Chondrocyte (in vitro differentiated cells): ENCODE measurements around the gene NPR1. TPM values are rescaled to one million over a fixed set of nuclear protein-coding genes. Genes with fewer than 3 reads are reported as not detected.
"Not testable (repeated sequence)": the region's sequence is repeated elsewhere in the genome, so short reads cannot be mapped to it uniquely, and the experiment has no call there.

Experiments used
- DNase-seq: peaks from one replicate; pipeline ENCODE4 v3.0.0; 2021; ENCODE audit warnings: mixed read lengths, low spot score
- H3K27ac Mint-ChIP-seq: one replicate; pipeline ENCODE4 v1.8.0; 2021; ENCODE audit warnings: mild to moderate bottlenecking, moderate library complexity, mixed read lengths; ENCODE audit not compliant: unreplicated experiment
- H3K27me3 Mint-ChIP-seq: 2 replicates; pipeline ENCODE4 v1.8.0; 2021; ENCODE audit warnings: low read depth, mixed read lengths
- H3K36me3 Mint-ChIP-seq: 2 replicates; pipeline ENCODE4 v1.8.0; 2021; ENCODE audit warnings: low read depth, mixed read lengths
- H3K4me1 Mint-ChIP-seq: 2 replicates; pipeline ENCODE4 v1.8.0; 2021; ENCODE audit warnings: low read depth, mild to moderate bottlenecking, mixed read lengths
- H3K4me3 Mint-ChIP-seq: one replicate; pipeline ENCODE4 v1.8.0; 2021; ENCODE audit warnings: mild to moderate bottlenecking, moderate library complexity, mixed read lengths; ENCODE audit not compliant: unreplicated experiment
- H3K9me3 Mint-ChIP-seq: 2 replicates; pipeline ENCODE4 v1.8.0; 2021; ENCODE audit warnings: low read depth, mixed read lengths
- total RNA-seq: library from RNA; stranded (reverse); gene quantifications from 3 replicates; pipeline ENCODE4 v1.2.1, GENCODE V29; 2021
- TF ChIP-seq, protein P1 (sequence below): fragments of 200-600 bp; sonication (generic); IDR thresholded peaks from 2 replicates; pipeline ENCODE4 v1.5.0; 2021; ENCODE audit warnings: antibody characterized with exemption, mild to moderate bottlenecking, moderate library complexity

Gene NPR1
- total RNA-seq, 1 donor from 2014 or later, result 0.27 TPM

- TF ChIP-seq, protein P1, sequence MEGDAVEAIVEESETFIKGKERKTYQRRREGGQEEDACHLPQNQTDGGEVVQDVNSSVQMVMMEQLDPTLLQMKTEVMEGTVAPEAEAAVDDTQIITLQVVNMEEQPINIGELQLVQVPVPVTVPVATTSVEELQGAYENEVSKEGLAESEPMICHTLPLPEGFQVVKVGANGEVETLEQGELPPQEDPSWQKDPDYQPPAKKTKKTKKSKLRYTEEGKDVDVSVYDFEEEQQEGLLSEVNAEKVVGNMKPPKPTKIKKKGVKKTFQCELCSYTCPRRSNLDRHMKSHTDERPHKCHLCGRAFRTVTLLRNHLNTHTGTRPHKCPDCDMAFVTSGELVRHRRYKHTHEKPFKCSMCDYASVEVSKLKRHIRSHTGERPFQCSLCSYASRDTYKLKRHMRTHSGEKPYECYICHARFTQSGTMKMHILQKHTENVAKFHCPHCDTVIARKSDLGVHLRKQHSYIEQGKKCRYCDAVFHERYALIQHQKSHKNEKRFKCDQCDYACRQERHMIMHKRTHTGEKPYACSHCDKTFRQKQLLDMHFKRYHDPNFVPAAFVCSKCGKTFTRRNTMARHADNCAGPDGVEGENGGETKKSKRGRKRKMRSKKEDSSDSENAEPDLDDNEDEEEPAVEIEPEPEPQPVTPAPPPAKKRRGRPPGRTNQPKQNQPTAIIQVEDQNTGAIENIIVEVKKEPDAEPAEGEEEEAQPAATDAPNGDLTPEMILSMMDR, result no peak
- H3K27me3 Mint-ChIP-seq, result no peaks in the 10 kb centered on the region
- DNase-seq, result no peak
- H3K4me3 Mint-ChIP-seq, result no peak overlapping the region
- no peaks in the 10 kb centered on the region for H3K9me3 Mint-ChIP-seq
- peaks cover 5% of the 10 kb centered on the region for H3K4me1 Mint-ChIP-seq
- H3K36me3 Mint-ChIP-seq, result no peaks in the 10 kb centered on the region
- H3K27ac Mint-ChIP-seq, result no peak overlapping the region
Observed at GRCh38 chr1:153723687-153724086, 45.2 kb downstream of the NPR1 start.

GRCh38 chr1:153724634-153725033 lies 46.1 kb downstream of the NPR1 start:
- H3K4me1 Mint-ChIP-seq, result peaks cover 13% of the 10 kb centered on the region

DNA sequence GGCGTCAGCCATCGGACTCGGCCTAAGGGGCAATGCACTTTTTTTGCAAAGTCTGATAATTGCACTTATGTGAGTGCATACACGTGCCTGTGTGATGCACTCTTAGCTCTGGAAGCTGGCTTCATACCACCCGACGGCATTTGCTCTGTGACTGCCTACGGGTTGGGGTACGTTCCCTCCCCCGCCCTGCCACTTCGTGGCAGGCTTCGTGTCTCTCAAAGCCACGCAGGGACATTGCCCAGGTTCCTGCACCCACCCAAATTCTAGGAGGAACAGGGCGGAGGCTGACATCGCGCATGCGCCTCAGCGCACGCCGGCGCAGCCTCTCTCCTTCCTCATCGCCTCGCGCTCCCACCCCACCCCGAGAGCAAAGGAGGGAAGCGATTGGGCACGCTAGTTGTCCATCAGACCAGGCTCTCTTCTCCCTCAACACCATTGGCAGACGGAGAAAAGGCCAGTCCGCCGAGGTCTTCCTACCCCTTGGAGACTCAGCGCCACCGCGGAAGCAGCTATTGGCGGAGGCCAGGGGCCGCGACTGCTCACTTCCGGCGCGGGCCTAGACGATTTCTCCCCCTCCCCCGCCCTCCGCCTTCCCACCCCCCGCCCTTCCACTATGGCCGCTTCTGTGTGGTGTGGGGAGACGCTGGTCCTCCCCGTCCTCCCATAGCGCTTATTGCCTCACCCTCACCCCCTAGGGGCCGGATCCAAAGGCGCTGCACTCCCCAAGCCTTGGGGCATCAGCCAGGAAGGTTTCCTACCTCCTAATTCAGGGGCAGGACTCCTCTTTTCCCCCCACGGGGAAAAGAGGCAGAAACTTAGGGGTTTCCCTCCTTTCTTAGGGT lies 49.2 kb downstream of the NPR1 start, which contains the start of gene INTS3:
TSS of gene INTS3 (plus strand) at position 588 of the 842 bp plus-strand sequence. CDS start 585 bp downstream, outside the sequence.
- Mint-ChIP-seq H3K4me1 (peaks cover 29% of the 10 kb centered on the region), H3K27ac (peak within 1 kb of the TSS; percentile 94), H3K36me3 (peaks cover 1% of the 10 kb centered on the region), H3K27me3 (no peaks in the 10 kb centered on the region), H3K4me3 (peak within 1 kb of the TSS; percentile 92), H3K9me3 (no peaks in the 10 kb centered on the region)
- TF ChIP-seq, protein P1, result peak; percentile 29
- DNase-seq, result peak; percentile 100

More at GRCh38 chr1:153724634-153725033, 46.1 kb downstream of the NPR1 start:
- not testable (repeated sequence) for H3K27me3 Mint-ChIP-seq, H3K4me3 Mint-ChIP-seq, DNase-seq, H3K36me3 Mint-ChIP-seq, H3K9me3 Mint-ChIP-seq, H3K27ac Mint-ChIP-seq

DNA sequence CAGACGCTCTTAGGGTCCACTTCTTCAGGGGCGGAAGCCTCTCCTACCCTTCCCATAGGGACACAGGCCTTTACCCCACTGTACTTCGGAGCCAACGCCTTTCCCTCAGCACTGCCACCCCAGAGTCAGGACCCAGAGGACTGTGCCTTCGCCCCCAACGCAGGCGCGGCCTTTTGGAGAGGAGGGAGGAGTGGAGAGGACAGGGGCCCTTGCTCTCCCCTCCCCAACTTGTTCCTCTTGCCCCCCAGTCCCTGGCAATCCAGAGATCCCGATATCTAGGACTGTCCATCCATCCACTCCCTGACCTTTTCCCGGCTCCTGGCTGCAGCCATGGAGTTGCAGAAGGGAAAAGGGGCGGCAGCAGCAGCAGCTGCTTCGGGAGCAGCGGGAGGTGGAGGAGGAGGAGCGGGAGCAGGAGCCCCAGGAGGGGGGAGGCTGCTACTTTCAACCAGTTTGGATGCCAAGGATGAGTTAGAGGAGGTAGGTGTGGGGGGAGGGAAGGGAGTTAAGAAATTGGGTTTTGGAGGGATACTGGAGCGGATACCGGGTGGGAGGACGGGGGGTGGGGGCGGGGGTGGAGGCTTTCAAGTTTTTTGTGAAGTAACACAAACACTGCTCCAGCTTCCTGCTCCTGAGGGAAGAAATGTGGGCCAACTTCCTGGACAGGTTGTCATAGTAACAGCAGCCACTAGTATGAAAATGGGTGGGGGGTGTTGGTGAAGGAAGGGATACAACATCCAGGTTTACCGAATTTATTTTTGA lies 50.0 kb downstream of the NPR1 start:
- H3K27ac Mint-ChIP-seq, result peak overlapping the region; percentile 94
- H3K4me1 Mint-ChIP-seq, result peaks cover 29% of the 10 kb centered on the region
- no peak for DNase-seq
- TF ChIP-seq, protein P1, result no peak
- H3K27me3 Mint-ChIP-seq, result no peaks in the 10 kb centered on the region
- no peaks in the 10 kb centered on the region for H3K9me3 Mint-ChIP-seq
- H3K36me3 Mint-ChIP-seq, result peaks cover 1% of the 10 kb centered on the region
- peak overlapping the region; percentile 92 for H3K4me3 Mint-ChIP-seq

DNA sequence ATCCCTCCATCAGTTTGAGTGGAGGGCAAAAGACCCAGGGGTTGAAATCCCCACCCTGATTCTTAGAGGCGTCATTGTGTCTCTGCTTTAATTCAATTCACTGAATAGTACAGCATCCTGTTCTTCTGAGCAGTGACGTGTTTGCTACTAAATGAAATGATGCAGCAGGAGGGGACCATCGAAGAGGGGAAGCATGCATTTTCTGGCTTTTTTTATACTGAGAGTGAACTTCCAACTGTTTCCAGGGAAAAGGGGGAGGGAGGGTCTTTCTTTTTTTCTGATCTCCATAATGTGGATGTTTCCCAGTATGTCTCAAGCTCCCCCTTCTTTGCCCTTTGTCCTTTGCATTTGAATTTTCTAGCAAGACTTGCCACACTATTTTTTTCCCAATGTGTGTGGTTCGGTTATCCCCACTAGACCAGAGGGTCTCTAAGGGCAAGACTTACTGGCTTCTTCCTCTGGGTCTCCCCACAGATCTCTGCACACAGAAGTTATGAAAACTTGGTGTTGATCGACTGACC lies 52.0 kb downstream of the NPR1 start:
- no peak overlapping the region for H3K27ac Mint-ChIP-seq
- TF ChIP-seq, protein P1, result no peak
- no peak overlapping the region for H3K4me3 Mint-ChIP-seq
- no peak for DNase-seq
- H3K27me3 Mint-ChIP-seq, result no peaks in the 10 kb centered on the region
- H3K4me1 Mint-ChIP-seq, result peaks cover 29% of the 10 kb centered on the region
- H3K9me3 Mint-ChIP-seq, result no peaks in the 10 kb centered on the region
- peaks cover 1% of the 10 kb centered on the region for H3K36me3 Mint-ChIP-seq
